ENCODE data around the gene ECI1. TPM values are rescaled to one million over a fixed set of nuclear protein-coding genes. Genes with fewer than 3 reads are reported as not detected.

ECI1 gene
- total and polyA plus RNA-seq, 2 of the 13 experiments (the other 11 are each of a cell fraction or from before 2014, with no cell fraction given) = 82.0 to 102 TPM

- TF ChIP-seq HNRNPK (IDR thresholded peaks at IDR 0.05; ENCODE audit: low read depth, low read length, poor library complexity, severe bottlenecking) (peak; percentile 27), TARDBP (CRISPR knock-in tag; IDR thresholded peaks at IDR 0.05) (peak; percentile 68; the same call in 1 of the 2 replicates), SIX1 (CRISPR knock-in tag; IDR thresholded peaks at IDR 0.05; ENCODE audit: borderline replicate concordance) (no peak), HNRNPL (IDR thresholded peaks at IDR 0.05; ENCODE audit: low read depth, low read length) (0 out of 2 replicates have a peak, but pooled peaks have one; percentile 26), BCL6 (CRISPR knock-in tag; IDR thresholded peaks at IDR 0.05) (peak; percentile 42; the same call in 1 of the 2 replicates), MATR3 (CRISPR knock-in tag; IDR thresholded peaks at IDR 0.05) (no peak), ZNF549 (CRISPR knock-in tag; IDR thresholded peaks at IDR 0.05) (no peak), ZNF329 (CRISPR knock-in tag; IDR thresholded peaks at IDR 0.05; ENCODE audit: low read depth) (0 out of 2 replicates have a peak, but pooled peaks have one; percentile 32), RFX1 (IDR thresholded peaks at IDR 0.05) (no peak), ZSCAN12 (CRISPR knock-in tag; IDR thresholded peaks at IDR 0.05) (0 out of 2 replicates have a peak, but pooled peaks have one; percentile 8), MAZ (IDR thresholded peaks at IDR 0.05; ENCODE audit: borderline replicate concordance, low read depth, low read length) (peak; percentile 57), MAZ (CRISPR knock-in tag; IDR thresholded peaks at IDR 0.05; ENCODE audit: low read depth) (peak; percentile 69; the same call in 1 of the 2 replicates), DBP (CRISPR knock-in tag; IDR thresholded peaks at IDR 0.05; ENCODE audit: not compliant biosample characterization) (no peak), ZNF737 (CRISPR knock-in tag; IDR thresholded peaks at IDR 0.05; ENCODE audit: borderline replicate concordance) (no peak), ZNF788 (CRISPR knock-in tag; IDR thresholded peaks at IDR 0.05; ENCODE audit: borderline replicate concordance) (peak; percentile 65; the same call in 1 of the 2 replicates), JUNB (CRISPR knock-in tag; IDR thresholded peaks at IDR 0.05; ENCODE audit: borderline replicate concordance) (no peak), RNF2 (conservative IDR thresholded peaks at IDR 0.05; ENCODE audit: low read depth) (peak; percentile 47; the same call in 1 of the 2 replicates), KDM2A (CRISPR knock-in tag; IDR thresholded peaks at IDR 0.05; ENCODE audit: borderline replicate concordance, low read depth) (peak; percentile 82), NFYC (CRISPR knock-in tag; IDR thresholded peaks at IDR 0.05) (peak; percentile 84), MZF1 (CRISPR knock-in tag; IDR thresholded peaks at IDR 0.05; ENCODE audit: borderline replicate concordance) (0 out of 2 replicates have a peak, but pooled peaks have one; percentile 28), ZNF460 (CRISPR knock-in tag; IDR thresholded peaks at IDR 0.05; ENCODE audit: borderline replicate concordance) (peak; percentile 48; the same call in 1 of the 2 replicates), NBN (conservative IDR thresholded peaks at IDR 0.05) (no peak), MIER2 (CRISPR knock-in tag; IDR thresholded peaks at IDR 0.05) (no peak), ZNF274 (CRISPR knock-in tag; IDR thresholded peaks at IDR 0.05) (no peak; the same call in none of the 2 replicates), MED1 (CRISPR knock-in tag; IDR thresholded peaks at IDR 0.05) (peak; percentile 64)
- TF ChIP-seq, protein P1, sequence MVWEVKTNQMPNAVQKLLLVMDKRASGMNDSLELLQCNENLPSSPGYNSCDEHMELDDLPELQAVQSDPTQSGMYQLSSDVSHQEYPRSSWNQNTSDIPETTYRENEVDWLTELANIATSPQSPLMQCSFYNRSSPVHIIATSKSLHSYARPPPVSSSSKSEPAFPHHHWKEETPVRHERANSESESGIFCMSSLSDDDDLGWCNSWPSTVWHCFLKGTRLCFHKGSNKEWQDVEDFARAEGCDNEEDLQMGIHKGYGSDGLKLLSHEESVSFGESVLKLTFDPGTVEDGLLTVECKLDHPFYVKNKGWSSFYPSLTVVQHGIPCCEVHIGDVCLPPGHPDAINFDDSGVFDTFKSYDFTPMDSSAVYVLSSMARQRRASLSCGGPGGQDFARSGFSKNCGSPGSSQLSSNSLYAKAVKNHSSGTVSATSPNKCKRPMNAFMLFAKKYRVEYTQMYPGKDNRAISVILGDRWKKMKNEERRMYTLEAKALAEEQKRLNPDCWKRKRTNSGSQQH (CRISPR knock-in tag; IDR thresholded peaks at IDR 0.05; ENCODE audit: low read depth) = 0 out of 2 replicates have a peak, but pooled peaks have one; percentile 32
- TF ChIP-seq, protein P2, sequence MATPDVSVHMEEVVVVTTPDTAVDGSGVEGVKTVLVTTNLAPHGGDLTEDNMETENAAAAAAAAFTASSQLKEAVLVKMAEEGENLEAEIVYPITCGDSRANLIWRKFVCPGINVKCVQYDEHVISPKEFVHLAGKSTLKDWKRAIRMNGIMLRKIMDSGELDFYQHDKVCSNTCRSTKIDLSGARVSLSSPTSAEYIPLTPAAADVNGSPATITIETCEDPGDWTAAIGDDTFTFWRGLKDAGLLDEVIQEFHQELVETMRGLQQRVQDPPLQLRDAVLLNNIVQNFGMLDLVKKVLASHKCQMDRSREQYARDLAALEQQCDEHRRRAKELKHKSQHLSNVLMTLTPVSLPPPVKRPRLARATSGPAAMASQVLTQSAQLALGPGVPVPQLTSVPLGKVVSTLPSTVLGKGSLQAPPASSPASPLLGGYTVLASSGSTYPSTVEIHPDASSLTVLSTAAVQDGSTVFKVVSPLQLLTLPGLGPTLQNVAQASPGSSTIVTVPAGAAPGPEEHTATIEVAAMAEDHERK (CRISPR knock-in tag; IDR thresholded peaks at IDR 0.05; ENCODE audit: low read depth) = 0 out of 2 replicates have a peak, but pooled peaks have one; percentile 36
Observed at GRCh38 chr16:2267913-2268666, 16.7 kb upstream of the ECI1 start, which contains the start of gene RNPS1 (continued).

Data from HepG2 (cell line).